IMR-90 (cell line): ENCODE data around the gene RASAL1. TPM values are rescaled to one million over a fixed set of nuclear protein-coding genes. Genes with fewer than 3 reads are reported as not detected.

Source experiments
- ATAC-seq: fragments of 200-7000 bp; cut with Tn5 transposase; 2 replicates; pipeline ENCODE4 v1.9.1; 2020; ENCODE audit warnings: low read depth, mild to moderate bottlenecking, moderate library complexity
- BruUV-seq: library from RNA; stranded (reverse); fragments of 400-500 nt; replicated peaks from 2 replicates; lab custom pipeline; 2021; lab: Mats Ljungman, UMichigan
- CTCF ChIA-PET: fragments of 300-600 bp; formaldehyde crosslinking; extraction: SDS; loops from one replicate; lab custom pipeline; 2021; ENCODE audit warnings: antibody characterized with exemption; lab: Yijun Ruan, JAX
- POLR2A ChIA-PET: fragments of 300-600 bp; sonication (Branson Sonifier 250); formaldehyde crosslinking; loops from one replicate; lab custom pipeline; 2022; ENCODE audit warnings: antibody characterized with exemption; ENCODE audit not compliant: unreplicated experiment; lab: Charles Lee
- DNase-seq: peaks from one replicate; pipeline ENCODE4 v3.0.0; 2013
- H2AFZ ChIP-seq: replicated peaks from 2 replicates; pipeline ENCODE3; 2013; ENCODE audit warnings: low read length, mild to moderate bottlenecking; ENCODE audit not compliant: poor library complexity
- H2AK5ac ChIP-seq: 2 replicates; pipeline ENCODE4 v1.6.1; 2013; ENCODE audit warnings: low read depth, low read length, inconsistent platforms
- H2AK9ac ChIP-seq: replicated peaks from 2 replicates; pipeline ENCODE3; 2013; ENCODE audit warnings: mild to moderate bottlenecking, low read depth, low read length, moderate library complexity; ENCODE audit not compliant: poor library complexity
- H2BK120ac ChIP-seq: 2 replicates; pipeline ENCODE4 v1.6.1; 2013; ENCODE audit warnings: low read depth, low read length, inconsistent platforms
- H2BK15ac ChIP-seq: 3 replicates; pipeline ENCODE4 v1.6.1; 2013; ENCODE audit warnings: low read depth, low read length, inconsistent platforms
- H2BK20ac ChIP-seq: 2 replicates; pipeline ENCODE4 v1.6.1; 2013; ENCODE audit warnings: low read depth, mild to moderate bottlenecking, inconsistent platforms, low read length, moderate library complexity
- H2BK5ac ChIP-seq: 2 replicates; pipeline ENCODE4 v1.6.1; 2013; ENCODE audit warnings: mild to moderate bottlenecking, low read depth, low read length, inconsistent platforms; ENCODE audit not compliant: poor library complexity, severe bottlenecking
- H3K14ac ChIP-seq: replicated peaks from 2 replicates; pipeline ENCODE4 v1.6.1; 2013; ENCODE audit warnings: low read depth, low read length, inconsistent platforms
- H3K18ac ChIP-seq: 2 replicates; pipeline ENCODE4 v1.6.1; 2013; ENCODE audit warnings: low read depth, low read length, control low read depth
- H3K23ac ChIP-seq: 2 replicates; pipeline ENCODE4 v1.6.1; 2013; ENCODE audit warnings: low read depth, low read length, inconsistent platforms
- H3K27ac ChIP-seq: 2 replicates; pipeline ENCODE4 v1.5.1; 2013; ENCODE audit warnings: mild to moderate bottlenecking, control low read depth, low read length; ENCODE audit not compliant: insufficient read depth
- H3K27me3 ChIP-seq: 2 replicates; pipeline ENCODE4 v1.6.1; 2013; ENCODE audit warnings: low read length; ENCODE audit not compliant: control insufficient read depth, insufficient read depth
- H3K36me3 ChIP-seq: 2 replicates; pipeline ENCODE4 v1.6.1; 2013; ENCODE audit warnings: low read length, mixed read lengths; ENCODE audit not compliant: control insufficient read depth, insufficient read depth
- H3K4ac ChIP-seq: 2 replicates; pipeline ENCODE4 v1.6.1; 2013; ENCODE audit warnings: low read depth, low read length, inconsistent platforms
- H3K4me1 ChIP-seq: 2 replicates; pipeline ENCODE4 v1.6.1; 2013; ENCODE audit warnings: low read length, mixed read lengths; ENCODE audit not compliant: control insufficient read depth, insufficient read depth
- H3K4me2 ChIP-seq: 2 replicates; pipeline ENCODE4 v1.6.1; 2013; ENCODE audit warnings: low read depth, mild to moderate bottlenecking, control low read depth, low read length, moderate library complexity
- H3K4me3 ChIP-seq: 2 replicates; pipeline ENCODE4 v1.5.1; 2013; ENCODE audit warnings: low read depth, mild to moderate bottlenecking, control low read depth, low read length, moderate library complexity; ENCODE audit not compliant: insufficient read depth
- H3K56ac ChIP-seq: 2 replicates; pipeline ENCODE4 v1.6.1; 2013; ENCODE audit warnings: low read length, inconsistent platforms; ENCODE audit not compliant: insufficient read depth; ENCODE audit errors: extremely low read depth
- H3K79me1 ChIP-seq, 2 experiments: 2 replicates each; pipeline ENCODE4 v1.6.1; 2013; ENCODE audit warnings: low read length in 2 of 2, inconsistent platforms in 1 of 2, low read depth in 1 of 2
- H3K9ac ChIP-seq: 2 replicates; pipeline ENCODE4 v1.6.1; 2013; ENCODE audit warnings: low read depth, low read length, control low read depth
- H3K9me1 ChIP-seq: 2 replicates; pipeline ENCODE4 v1.6.1; 2013; ENCODE audit warnings: low read length, inconsistent platforms; ENCODE audit not compliant: insufficient read depth
- H3K9me3 ChIP-seq: 2 replicates; pipeline ENCODE4 v1.6.1; 2013; ENCODE audit warnings: low read length; ENCODE audit not compliant: control insufficient read depth, insufficient read depth
- H4K20me1 ChIP-seq: 2 replicates; pipeline ENCODE4 v1.6.1; 2013; ENCODE audit warnings: low read length, inconsistent platforms; ENCODE audit not compliant: insufficient read depth
- H4K5ac ChIP-seq: 2 replicates; pipeline ENCODE4 v1.6.1; 2013; ENCODE audit warnings: mild to moderate bottlenecking, low read depth, low read length, control low read depth
- H4K8ac ChIP-seq, 2 experiments: 2 replicates each; pipeline ENCODE4 v1.6.1; 2013; ENCODE audit warnings: low read depth in 2 of 2, low read length in 2 of 2, control low read depth in 1 of 2, inconsistent platforms in 1 of 2
- H4K91ac ChIP-seq: 2 replicates; pipeline ENCODE4 v1.6.1; 2013; ENCODE audit warnings: low read depth, low read length, inconsistent platforms; ENCODE audit not compliant: insufficient read depth
- BHLHE40 ChIP-seq: fragments of 150-350 bp; IDR thresholded peaks from 2 replicates; pipeline ENCODE4 v1.6.1; 2016; ENCODE audit warnings: mild to moderate bottlenecking, low read depth, low read length
- CEBPB ChIP-seq: IDR thresholded peaks from 2 replicates; pipeline ENCODE4 v1.6.1; 2012; ENCODE audit warnings: low read depth, low read length, improper control_type of control experiment
- CHD1 ChIP-seq: IDR thresholded peaks from 2 replicates; pipeline ENCODE4 v1.6.1; 2012; ENCODE audit warnings: low read depth, low read length, improper control_type of control experiment
- CTCF ChIP-seq: conservative IDR thresholded peaks from 2 replicates; pipeline ENCODE4 v1.5.1; 2012; ENCODE audit warnings: mild to moderate bottlenecking, low read depth, low read length, improper control_type of control experiment
- ELK1 ChIP-seq: fragments of 150-350 bp; IDR thresholded peaks from 2 replicates; pipeline ENCODE4 v1.6.1; 2016; ENCODE audit warnings: low read depth, mild to moderate bottlenecking, low read length, moderate library complexity, borderline replicate concordance
- FOS ChIP-seq: fragments of 150-350 bp; IDR thresholded peaks from 2 replicates; pipeline ENCODE4 v1.6.1; 2016; ENCODE audit warnings: low read depth, low read length
- MAFK ChIP-seq: IDR thresholded peaks from 2 replicates; pipeline ENCODE4 v1.6.1; 2012; ENCODE audit warnings: low read depth, low read length, improper control_type of control experiment
- MAZ ChIP-seq: IDR thresholded peaks from 2 replicates; pipeline ENCODE4 v1.6.1; 2012; ENCODE audit warnings: low read depth, mild to moderate bottlenecking, low read length, improper control_type of control experiment, moderate library complexity, borderline replicate concordance
- MXI1 ChIP-seq: IDR thresholded peaks from 2 replicates; pipeline ENCODE4 v1.6.1; 2012; ENCODE audit warnings: low read depth, mild to moderate bottlenecking, low read length, moderate library complexity, borderline replicate concordance
- NFE2L2 ChIP-seq: fragments of 150-350 bp; IDR thresholded peaks from 2 replicates; pipeline ENCODE4 v1.6.1; 2016; ENCODE audit warnings: low read depth, mild to moderate bottlenecking, low read length
- POLR2A ChIP-seq: IDR thresholded peaks from 2 replicates; pipeline ENCODE4 v1.6.1; 2012; ENCODE audit warnings: mild to moderate bottlenecking, low read depth, low read length
- RAD21 ChIP-seq: IDR thresholded peaks from 2 replicates; pipeline ENCODE4 v1.6.1; 2012; ENCODE audit warnings: low read length, improper control_type of control experiment
- RCOR1 ChIP-seq: IDR thresholded peaks from 2 replicates; pipeline ENCODE4 v1.6.1; 2012; ENCODE audit warnings: mild to moderate bottlenecking, low read length, improper control_type of control experiment; ENCODE audit not compliant: insufficient replicate concordance
- SMC3 ChIP-seq: fragments of 150-350 bp; IDR thresholded peaks from 2 replicates; pipeline ENCODE4 v1.6.1; 2016; ENCODE audit warnings: low read depth, mild to moderate bottlenecking, antibody characterized with exemption, low read length, moderate library complexity
- USF2 ChIP-seq: fragments of 150-350 bp; IDR thresholded peaks from 2 replicates; pipeline ENCODE4 v1.6.1; 2017; ENCODE audit warnings: mild to moderate bottlenecking, antibody characterized with exemption, low read length, low read depth
- WGBS, 2 experiments: methylation state at CpG; one replicate each; pipeline versions ENCODE4 v1.1.5 to v1.1.7; 2013; ENCODE audit warnings: missing lambda C conversion rate in 2 of 2; ENCODE audit not compliant: insufficient read length in 1 of 2; ENCODE audit errors: extremely low coverage in 2 of 2; 5-methylcytosine and 5-hydroxymethylcytosine counted together
- dilution Hi-C: fragments of 300-500 bp; cut with HindIII; formaldehyde crosslinking; loops from one replicate; pipeline ENCODE4 v1.14.3; 2018; ENCODE audit warnings: low sequenced_read_pairs; ENCODE audit not compliant: unreplicated experiment
- in situ Hi-C: fragments of 300-500 bp; cut with MboI; formaldehyde crosslinking; loops from 3 replicates; pipeline ENCODE4 v1.14.3; 2019; ENCODE audit warnings: low sequenced_read_pairs, inconsistent platforms, mixed read lengths
- intact Hi-C: fragments of 100-400 bp; cut with micrococcal nuclease; formaldehyde crosslinking; loops from 2 replicates; pipeline ENCODE4 v1.10.0; 2022
- polyA plus RNA-seq, 3 experiments: library from polyadenylated mRNA; depleted of rRNA; stranded (reverse); fragments of >200 nt; gene quantifications; 2 replicates each; pipeline ENCODE4 v1.2.3, GENCODE V29; 2012; ENCODE audit warnings: low replicate concordance in 1 of 3
- total RNA-seq: library from RNA; depleted of rRNA; stranded (reverse); fragments of >200 nt; gene quantifications from 2 replicates; pipeline ENCODE4 v1.2.3, GENCODE V29; 2012

Gene RASAL1
- total and polyA plus RNA-seq, 2 of the 4 experiments (the other 2 are of a cell fraction) = not detected

GRCh38 chr12:113075137-113075683, 60.4 kb downstream of the RASAL1 start:
- Histone ChIP-seq H3K79me1 (no peaks in the 10 kb centered on the region), H3K36me3 (no peaks in the 10 kb centered on the region), H4K20me1 (no peaks in the 10 kb centered on the region), H3K4me1 (no peaks in the 10 kb centered on the region), H2AK5ac (no peak overlapping the region), H3K56ac (no peak overlapping the region), H3K4ac (no peak overlapping the region), H3K27ac (no peak overlapping the region), H4K91ac (no peak overlapping the region), H4K5ac (no peak overlapping the region), H3K14ac (no peak overlapping the region), H3K4me3 (no peak overlapping the region), H3K18ac (no peak overlapping the region), H2AFZ (no peak overlapping the region), H2BK15ac (no peak overlapping the region), H2BK5ac (no peak overlapping the region), H3K4me2 (no peak overlapping the region), H2AK9ac (no peak overlapping the region), H3K9me1 (no peaks in the 10 kb centered on the region), H3K23ac (no peak overlapping the region), H2BK20ac (no peak overlapping the region), H2BK120ac (no peak overlapping the region), H3K9ac (no peak overlapping the region), H3K27me3 (peaks cover 18% of the 10 kb centered on the region), H4K8ac (no peak overlapping the region), H3K9me3 (no peaks in the 10 kb centered on the region)
- POLR2A ChIA-PET = no interaction called here
- intact Hi-C loops = no loop called here
- CTCF ChIA-PET = no interaction called here
- DNase-seq (no peak), ATAC-seq (no peak)
- in situ Hi-C loops = no loop called here
- TF ChIP-seq CEBPB = no peak
- TF ChIP-seq USF2 = no peak
- TF ChIP-seq NFE2L2 = no peak
- TF ChIP-seq ELK1 = no peak
- no peak for TF ChIP-seq POLR2A
- TF ChIP-seq RCOR1 = no peak
- no peak for TF ChIP-seq CTCF
- TF ChIP-seq MXI1 = no peak
- no peak for TF ChIP-seq MAZ
- TF ChIP-seq FOS = no peak
- no peak for TF ChIP-seq CHD1
- TF ChIP-seq RAD21 = no peak
- TF ChIP-seq SMC3 = no peak
- no peak for TF ChIP-seq MAFK
- no peak for TF ChIP-seq BHLHE40
- dilution Hi-C loops = no loop called here
- BruUV-seq = no TSS peak
- WGBS, 2 experiments = no CpG with 5 or more reads among the region's 6 CpGs
